Left ventricle myocardium superior (tissue), 1 donor: ENCODE results near the gene SPTBN4. TPM values are rescaled to one million over a fixed set of nuclear protein-coding genes. Genes with fewer than 3 reads are reported as not detected.
"Not testable (repeated sequence)": the region's sequence is repeated elsewhere in the genome, so short reads cannot be mapped to it uniquely, and the experiment has no call there.

ENCODE experiments used
- ATAC-seq: fragments of 200-7000 bp; cut with Tn5 transposase; one replicate; pipeline ENCODE4 v1.9.1; 2020; ENCODE audit warnings: mild to moderate bottlenecking, moderate library complexity
- DNase-seq: peaks from one replicate; pipeline ENCODE4 v3.0.0-alpha.2; 2020
- intact Hi-C: fragments of 100-400 bp; cut with micrococcal nuclease; formaldehyde crosslinking; loops from one replicate; pipeline ENCODE4 v1.11.0; 2022
- total RNA-seq: library from RNA; stranded (reverse); fragmentation: NEBNext Ultra II Directional; extraction: Animal tissue kit (Norgen Biotek cat#: 25700); gene quantifications from one replicate; pipeline ENCODE4 v1.2.1, GENCODE V29; 2021
- donor health status: DM: no; HTN: yes; CAD: no; lungs with severe emphysema.

Gene SPTBN4
- total RNA-seq, 1 donor from 2014 or later = 4.8 TPM

DNA sequence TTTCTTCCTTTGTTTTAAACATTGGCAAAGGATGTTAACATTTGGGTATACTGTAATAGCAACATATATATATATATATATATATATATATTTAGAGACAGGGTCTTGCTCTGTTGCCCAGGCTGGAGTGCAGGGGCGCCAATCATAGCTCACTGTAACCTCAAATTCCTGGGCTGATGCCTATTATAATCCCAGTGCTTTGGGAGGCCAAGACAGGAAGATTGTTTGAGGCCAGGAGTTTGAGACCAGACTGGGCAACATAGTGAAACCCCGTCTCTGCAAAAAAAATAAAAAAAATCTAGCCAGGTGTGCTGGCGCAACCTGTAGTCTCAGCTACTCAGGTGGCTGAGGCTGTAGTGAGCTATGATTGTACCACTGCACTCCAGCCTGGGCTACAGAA, 6.6 kb upstream of the SPTBN4 start:
- DNase-seq (no peak), ATAC-seq (no peak)
- intact Hi-C loops = no loop called here

- ATAC-seq (no peak), DNase-seq (peak; percentile 59)
- intact Hi-C loops = no loop called here
These were observed 5.1 kb upstream of the SPTBN4 start for GRCh38 chr19:40461669-40462221.

- intact Hi-C loops, ATAC-seq, DNase-seq: not testable (repeated sequence)
These were observed 3.2 kb upstream of the SPTBN4 start for GRCh38 chr19:40463587-40464037.

DNA sequence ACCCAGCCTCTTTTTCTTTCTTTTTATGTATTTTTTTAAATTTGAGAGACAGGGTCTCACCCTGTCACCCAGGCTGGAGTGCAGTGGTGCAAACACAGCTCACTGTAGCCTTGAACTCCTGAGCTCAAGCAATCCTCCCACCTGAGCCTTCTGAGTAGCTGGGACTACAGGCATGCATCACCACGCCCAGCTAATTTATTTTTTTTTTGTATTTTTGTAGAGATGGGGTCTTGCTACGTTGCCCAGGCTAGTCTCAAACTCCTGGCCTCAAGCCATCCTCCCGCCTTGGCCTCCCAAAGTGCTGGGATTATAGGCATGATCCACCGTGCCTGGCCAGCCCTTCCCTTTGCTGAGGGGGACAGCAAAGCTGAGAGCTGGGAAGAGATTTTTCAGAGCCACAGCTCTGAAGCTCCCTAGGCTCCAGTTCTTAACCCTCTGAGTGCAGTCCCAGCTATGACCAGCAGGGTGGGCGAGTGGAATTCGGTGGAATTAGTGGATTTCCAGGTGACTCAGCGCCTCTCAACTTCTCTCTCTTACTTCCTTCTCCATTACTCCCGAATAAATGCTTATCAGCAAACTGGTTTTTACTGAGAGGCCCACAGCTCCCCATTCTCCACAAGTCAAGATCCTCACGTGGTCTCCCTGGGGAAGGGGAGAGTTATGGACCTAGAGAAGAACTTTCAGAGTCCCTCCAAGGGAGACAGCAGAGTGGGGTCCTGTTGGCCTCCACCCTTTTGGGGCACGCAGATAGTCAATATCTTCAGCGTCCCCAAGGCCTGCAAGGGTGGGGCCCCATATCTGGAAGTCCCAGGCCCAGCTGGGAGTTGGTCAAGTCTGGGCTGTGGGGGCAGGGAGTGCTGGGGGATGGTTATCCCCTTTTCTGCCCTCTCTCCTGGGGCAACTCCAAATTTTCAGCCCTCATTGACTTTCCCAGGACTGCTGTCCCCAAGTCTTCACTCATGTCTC, 2.5 kb upstream of the SPTBN4 start:
- ATAC-seq (peak; percentile 13), DNase-seq (peak; percentile 83)
- intact Hi-C loops = no loop called here

DNA sequence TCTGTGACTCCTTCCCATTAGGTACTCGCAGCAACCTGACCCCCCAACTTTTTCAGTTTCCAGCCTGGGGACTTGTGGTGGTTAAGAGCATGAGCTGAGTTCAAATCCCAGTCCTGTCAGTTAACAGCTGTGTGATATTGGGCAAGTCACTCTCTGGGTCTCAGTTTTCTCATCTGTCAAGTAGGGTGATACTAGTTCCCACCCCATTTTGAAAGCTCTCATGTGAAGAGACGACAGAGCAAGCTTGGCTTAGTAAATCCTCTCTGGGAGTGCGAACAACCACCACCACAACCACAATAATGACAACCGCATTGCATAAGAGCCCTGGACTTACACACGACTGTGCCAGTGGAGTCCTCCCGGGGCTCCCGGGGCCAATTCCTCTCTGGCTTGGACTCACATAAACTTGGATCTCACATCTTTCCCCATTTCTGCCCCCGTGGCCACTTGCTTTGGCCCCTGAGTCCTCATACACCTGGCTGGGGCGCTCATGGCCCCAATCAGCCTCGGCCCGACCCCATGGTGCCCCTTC, 1.7 kb upstream of the SPTBN4 start:
- intact Hi-C loops = no loop called here
- no peak for DNase-seq
- peak; percentile 28 for ATAC-seq

DNA sequence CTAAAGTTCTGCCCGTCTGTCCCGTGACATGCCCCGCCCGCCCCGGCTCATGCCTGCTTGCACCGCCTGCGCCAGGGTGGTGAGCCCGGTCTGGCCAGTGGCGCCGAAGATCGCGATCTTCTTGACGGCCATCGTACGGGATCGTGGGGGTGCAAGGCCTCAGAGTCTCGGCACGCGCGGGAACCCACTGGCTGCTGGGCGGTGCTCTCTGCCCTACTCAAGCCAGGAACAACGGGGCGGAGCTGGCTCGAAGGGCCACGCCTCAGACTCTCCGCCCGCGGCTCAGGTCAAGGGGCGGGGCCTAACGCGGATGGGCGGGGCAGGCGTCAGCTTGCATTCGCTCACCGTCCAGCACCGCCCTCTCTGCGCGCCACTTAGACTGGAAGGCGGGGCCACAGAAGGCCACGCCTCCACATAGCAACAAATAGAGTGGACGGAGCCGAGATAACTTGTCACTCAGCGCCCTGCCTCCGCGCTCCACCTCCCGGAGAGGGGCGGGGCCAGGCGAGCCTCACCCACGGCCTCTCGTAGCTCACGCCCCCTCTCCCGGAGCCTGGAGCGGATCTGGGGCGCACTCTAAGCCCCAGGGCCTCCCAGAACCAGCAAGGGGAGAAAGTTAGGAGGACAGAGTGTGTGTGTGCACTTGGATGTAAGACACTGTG, 1.1 kb upstream of the SPTBN4 start, which contains the start of gene BLVRB:
TSS of gene BLVRB (minus strand) at position 189 of the 662 bp plus-strand sequence. CDS start at position 132, 57 bp downstream.
- ATAC-seq (peak; percentile 94), DNase-seq (peak; percentile 100)
- intact Hi-C loops = no loop called here

DNA sequence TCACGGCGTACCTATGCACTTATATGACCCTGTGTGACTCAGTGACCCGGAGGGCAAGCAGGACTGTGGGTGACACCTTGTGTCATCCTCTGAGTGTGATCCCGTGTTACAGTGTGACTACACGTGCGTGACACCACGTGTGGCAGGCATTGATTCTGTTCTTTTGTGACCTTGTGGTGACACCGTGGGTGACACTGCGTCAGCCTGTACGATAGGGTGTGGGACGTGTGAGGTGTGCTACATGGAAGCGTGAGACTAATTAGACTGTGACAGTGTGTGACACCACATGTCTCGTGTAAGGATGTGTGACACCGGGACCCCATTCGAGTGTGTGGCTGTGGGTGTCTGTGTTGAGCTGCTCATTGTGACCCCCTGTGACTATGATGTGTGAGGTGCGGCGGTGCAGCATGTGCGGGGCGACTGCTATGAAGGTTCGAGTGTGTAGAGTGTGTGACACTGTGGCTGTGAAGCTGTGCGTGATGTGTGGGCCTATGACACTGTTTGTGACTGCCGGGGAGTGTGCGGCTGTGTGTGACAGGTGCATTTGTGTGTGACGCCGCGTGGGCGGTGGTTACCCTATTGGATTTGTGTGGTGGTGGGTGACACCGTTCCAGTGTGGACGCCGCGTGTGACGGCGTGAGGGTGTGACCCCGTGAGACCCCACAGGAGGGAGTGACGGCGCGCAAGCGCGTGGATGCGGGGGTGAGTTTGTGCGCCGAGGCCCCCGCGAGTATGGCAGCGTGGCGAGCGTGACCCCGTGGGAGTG, 399 bp upstream of the SPTBN4 start:
- ATAC-seq (peak; percentile 0), DNase-seq (peak; percentile 60)
- intact Hi-C loops = no loop called here

- DNase-seq = no peak
- intact Hi-C loops = no loop called here
- no peak for ATAC-seq
These were observed 2.2 kb downstream of the SPTBN4 start for GRCh38 chr19:40469011-40469410.

DNA sequence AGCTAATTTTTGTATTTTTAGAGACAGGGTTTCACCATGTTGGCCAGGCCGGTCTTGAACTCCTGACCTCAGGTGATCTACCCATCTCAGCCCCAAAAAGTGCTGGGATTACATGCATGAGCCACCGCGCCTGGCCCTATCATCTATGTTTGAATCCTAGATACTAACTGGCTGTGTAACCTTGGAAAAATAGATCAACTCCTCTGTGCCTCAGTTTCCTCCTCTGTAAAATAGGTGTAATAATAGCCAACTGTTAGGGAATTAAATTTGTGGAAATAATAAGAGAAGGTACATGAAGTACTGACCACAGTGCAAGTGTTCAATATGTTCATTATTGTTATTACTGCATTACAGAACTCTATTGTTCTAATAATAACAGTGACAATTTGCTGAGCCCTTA, 4.3 kb downstream of the SPTBN4 start:
- DNase-seq (no peak), ATAC-seq (no peak)
- intact Hi-C loops = no loop called here

- intact Hi-C loops = no loop called here
- ATAC-seq = no peak
- DNase-seq = no peak
These were observed 5.7 kb downstream of the SPTBN4 start for GRCh38 chr19:40472516-40472915.

- intact Hi-C loops = no loop called here
These were observed 7.9 kb downstream of the SPTBN4 start for GRCh38 chr19:40474737-40475136.

DNA sequence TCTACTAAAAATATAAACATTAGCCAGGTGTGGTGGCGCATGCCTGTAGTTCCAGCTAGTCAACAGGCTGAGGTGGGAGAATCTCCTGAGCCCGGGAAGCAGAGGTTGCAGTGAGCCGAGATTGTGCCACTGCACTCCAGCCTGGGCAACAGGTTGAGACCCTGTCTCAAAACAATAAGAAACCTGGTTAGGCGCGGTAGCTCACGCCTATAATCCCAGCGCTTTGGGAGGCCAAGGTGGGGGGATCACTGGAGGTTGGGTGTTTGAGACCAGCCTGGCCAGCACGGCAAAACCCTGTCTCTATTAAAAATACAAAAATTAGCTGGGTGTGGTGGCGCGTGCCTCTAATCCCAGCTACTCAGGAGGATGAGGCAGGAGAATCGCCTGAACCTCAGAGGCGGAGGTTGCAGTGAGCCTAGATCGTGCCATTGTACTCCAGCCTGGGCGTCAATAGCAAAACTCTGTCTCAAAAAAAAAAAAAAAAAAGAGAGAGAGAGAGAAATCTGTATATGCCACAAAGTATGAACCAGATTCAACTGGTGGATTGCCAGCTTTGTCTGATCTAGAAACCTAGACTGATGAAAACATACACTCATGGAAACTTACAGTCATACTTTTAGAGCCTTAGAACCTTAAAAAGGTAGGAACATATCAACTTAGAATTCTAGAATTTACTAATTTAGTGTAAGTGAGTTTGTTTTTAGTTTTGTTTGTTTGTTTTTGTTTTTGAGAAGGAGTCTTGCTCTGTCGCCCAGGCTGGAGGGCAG, 9.3 kb downstream of the SPTBN4 start:
- DNase-seq, intact Hi-C loops: not testable (repeated sequence)

More at GRCh38 chr19:40474737-40475136, 7.9 kb downstream of the SPTBN4 start:
- DNase-seq (no peak), ATAC-seq (no peak)

GRCh38 chr19:40486017-40486416, 19.2 kb downstream of the SPTBN4 start:
- DNase-seq (no peak), ATAC-seq (no peak)
- intact Hi-C loops = no loop called here

More for the DNA sequence above, 9.3 kb downstream of the SPTBN4 start:
- not testable (repeated sequence) for ATAC-seq

DNA sequence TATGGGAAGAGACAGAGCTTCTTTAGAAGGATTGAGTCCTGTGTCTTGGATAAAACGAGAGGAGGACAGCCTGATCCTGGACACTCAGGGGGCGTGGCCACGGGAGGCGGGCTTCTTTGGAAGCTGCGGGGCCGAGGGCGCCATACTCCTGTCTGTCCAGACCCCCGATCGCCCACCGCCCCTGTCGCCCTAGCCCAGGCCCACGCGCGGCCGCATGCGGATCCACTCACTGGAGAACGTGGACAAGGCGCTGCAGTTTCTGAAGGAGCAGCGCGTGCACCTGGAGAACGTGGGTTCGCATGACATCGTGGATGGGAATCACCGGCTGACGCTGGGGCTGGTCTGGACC, 23.1 kb downstream of the SPTBN4 start:
- intact Hi-C loops = no loop called here
- DNase-seq (no peak), ATAC-seq (no peak)

GRCh38 chr19:40492274-40492673, 25.5 kb downstream of the SPTBN4 start:
- intact Hi-C loops = no loop called here
- ATAC-seq (no peak), DNase-seq (no peak)

- no peak for ATAC-seq
- intact Hi-C loops = no loop called here
- no peak for DNase-seq
These were observed 27.0 kb downstream of the SPTBN4 start for GRCh38 chr19:40493778-40494177.

- DNase-seq (no peak), ATAC-seq (no peak)
- intact Hi-C loops = no loop called here
These were observed 27.5 kb downstream of the SPTBN4 start for GRCh38 chr19:40494191-40494838.

- ATAC-seq (no peak), DNase-seq (no peak)
- intact Hi-C loops = no loop called here
These were observed 30.4 kb downstream of the SPTBN4 start for GRCh38 chr19:40497214-40497613.
